SK-N-SH (cell line): Measurements from ENCODE around the gene AEBP1. TPM values are rescaled to one million over a fixed set of nuclear protein-coding genes. Genes with fewer than 3 reads are reported as not detected.

Experiments used
- CTCF ChIA-PET: fragments of 300-600, 350-600 bp; formaldehyde crosslinking; extraction: SDS; loops from one replicate; lab custom pipeline; 2021; lab: Yijun Ruan, JAX
- POLR2A ChIA-PET: fragments of 350-600 bp; sonication (Branson Sonifier 250); formaldehyde crosslinking; extraction: SDS; loops from one replicate; lab custom pipeline; 2020; ENCODE audit warnings: antibody characterized with exemption, inconsistent platforms; lab: Yijun Ruan, JAX
- DNase-seq: peaks from one replicate; pipeline ENCODE4 v3.0.0; 2012
- H2AFZ ChIP-seq: fragments of 200-600 bp; sonication (generic); 2 replicates; pipeline ENCODE4 v1.8.1; 2016; ENCODE audit warnings: antibody characterized with exemption, mild to moderate bottlenecking, low read depth
- H3F3A ChIP-seq: fragments of 200-600 bp; sonication (generic); replicated peaks from 2 replicates; pipeline ENCODE3; 2016; ENCODE audit warnings: antibody characterized with exemption, mild to moderate bottlenecking; ENCODE audit not compliant: insufficient read depth
- H3K27ac ChIP-seq, 2 experiments: fragments of 200-500 bp in 1 of 2; fragments of 200-600 bp in 1 of 2; sonication (Bioruptor generic) in 1 of 2; sonication (generic), shearing (Covaris generic) in 1 of 2; 2 replicates each; pipeline versions ENCODE4 v1.5.1 to v1.6.1; 2014 to 2016; ENCODE audit warnings: low read depth in 2 of 2, inconsistent platforms in 1 of 2, low read length in 1 of 2, mild to moderate bottlenecking in 1 of 2, mixed read lengths in 1 of 2
- H3K27me3 ChIP-seq: fragments of 200-600 bp; sonication (generic), shearing (Covaris generic); 2 replicates; pipeline ENCODE4 v1.6.1; 2016; ENCODE audit warnings: mixed run types; ENCODE audit not compliant: insufficient read depth
- H3K36me3 ChIP-seq, 2 experiments: fragments of 200-500 bp in 1 of 2; fragments of 200-600 bp in 1 of 2; sonication (Bioruptor generic) in 1 of 2; sonication (generic) in 1 of 2; replicated peaks in 1 of 2; 2 replicates each; pipeline versions ENCODE3 to v1.5.1; 2014 to 2016; ENCODE audit warnings: low read length in 1 of 2, mild to moderate bottlenecking in 1 of 2; ENCODE audit not compliant: insufficient read depth in 2 of 2, control insufficient read depth in 1 of 2
- H3K4me1 ChIP-seq, 2 experiments: fragments of 200-500 bp in 1 of 2; fragments of 200-600 bp in 1 of 2; sonication (Bioruptor generic) in 1 of 2; sonication (generic), shearing (Covaris generic) in 1 of 2; 2 replicates each; pipeline versions ENCODE4 v1.5.1 to v1.6.1; 2014 to 2016; ENCODE audit warnings: low read depth in 1 of 2, low read length in 1 of 2, mixed run types in 1 of 2; ENCODE audit not compliant: insufficient read depth in 2 of 2, control insufficient read depth in 1 of 2
- H3K4me2 ChIP-seq: fragments of 200-600 bp; sonication (generic), shearing (Covaris generic); 2 replicates; pipeline ENCODE4 v1.6.1; 2017; ENCODE audit warnings: mixed run types
- H3K4me3 ChIP-seq, 2 experiments: fragments of 200-500 bp in 1 of 2; fragments of 200-600 bp in 1 of 2; sonication (Bioruptor generic) in 1 of 2; sonication (generic), shearing (Covaris generic) in 1 of 2; 2 replicates each; pipeline versions ENCODE4 v1.5.1 to v1.8.1; 2014 to 2016; ENCODE audit warnings: low read depth in 2 of 2, inconsistent platforms in 1 of 2, low read length in 1 of 2, mild to moderate bottlenecking in 1 of 2, mixed read lengths in 1 of 2, moderate library complexity in 1 of 2
- H3K79me2 ChIP-seq: fragments of 200-600 bp; sonication (generic); 2 replicates; pipeline ENCODE4 v1.8.1; 2017; ENCODE audit warnings: mild to moderate bottlenecking; ENCODE audit not compliant: insufficient read depth
- H3K9ac ChIP-seq: fragments of 200-600 bp; sonication (generic); 2 replicates; pipeline ENCODE4 v1.6.1; 2017; ENCODE audit warnings: mixed run types
- H3K9me2 ChIP-seq: fragments of 200-600 bp; sonication (generic); 2 replicates; pipeline ENCODE4 v1.6.1; 2017; ENCODE audit warnings: mixed run types
- H3K9me3 ChIP-seq: fragments of 200-600 bp; sonication (generic); 2 replicates; pipeline ENCODE4 v1.6.1; 2017; ENCODE audit warnings: mixed run types, mild to moderate bottlenecking, moderate library complexity
- H4K20me1 ChIP-seq: fragments of 200-600 bp; sonication (generic); 2 replicates; pipeline ENCODE4 v1.6.1; 2017; ENCODE audit warnings: mild to moderate bottlenecking, mixed run types; ENCODE audit not compliant: insufficient read depth
- CHD2 ChIP-seq: fragments of 150-350 bp; IDR thresholded peaks from 2 replicates; pipeline ENCODE4 v1.6.1; 2018; ENCODE audit warnings: low read length; ENCODE audit not compliant: partially characterized antibody
- EZH2phosphoT487 ChIP-seq: fragments of 200-600 bp; sonication (generic); IDR thresholded peaks from 2 replicates; pipeline ENCODE4 v1.6.1; 2017; ENCODE audit warnings: low read depth, mixed run types, mild to moderate bottlenecking, antibody characterized with exemption, moderate library complexity, borderline replicate concordance
- FOSL2 ChIP-seq: IDR thresholded peaks from 2 replicates; pipeline ENCODE4 v1.4.0; 2012; ENCODE audit warnings: low read depth, mild to moderate bottlenecking, moderate library complexity, borderline replicate concordance
- GATA2 ChIP-seq: sonication (generic); formaldehyde crosslinking; IDR thresholded peaks from 2 replicates; pipeline ENCODE4 v1.5.0; 2020; ENCODE audit warnings: mild to moderate bottlenecking, missing genetic modification reagents
- MAX ChIP-seq: IDR thresholded peaks from 2 replicates; pipeline ENCODE4 v1.4.0; 2012; ENCODE audit warnings: low read depth
- NRF1 ChIP-seq: IDR thresholded peaks from 2 replicates; pipeline ENCODE4 v1.6.1; 2012; ENCODE audit warnings: low read depth, mild to moderate bottlenecking, low read length
- POLR2AphosphoS5 ChIP-seq: IDR thresholded peaks from 2 replicates; pipeline ENCODE4 v1.6.1; 2012; ENCODE audit warnings: low read depth, low read length
- REST ChIP-seq: IDR thresholded peaks from 2 replicates; pipeline ENCODE4 v1.6.1; 2012; ENCODE audit warnings: mild to moderate bottlenecking, low read depth, low read length, moderate library complexity
- TEAD4 ChIP-seq: IDR thresholded peaks from 2 replicates; pipeline ENCODE4 v1.4.0; 2012; ENCODE audit warnings: mild to moderate bottlenecking, borderline replicate concordance; ENCODE audit not compliant: insufficient read depth
- USF2 ChIP-seq: fragments of 150-350 bp; IDR thresholded peaks from 2 replicates; pipeline ENCODE4 v1.6.1; 2017; ENCODE audit warnings: antibody characterized with exemption, low read length, low read depth, borderline replicate concordance
- YY1 ChIP-seq: IDR thresholded peaks from 2 replicates; pipeline ENCODE4 v1.4.0; 2012; ENCODE audit warnings: low read depth, mild to moderate bottlenecking
- ZBTB33 ChIP-seq: IDR thresholded peaks from 2 replicates; pipeline ENCODE4 v1.4.0; 2012; ENCODE audit warnings: low read depth, borderline replicate concordance
- WGBS: methylation state at CpG from one replicate; pipeline ENCODE4 v1.1.6; 2017; ENCODE audit warnings: low lambda C conversion rate; 5-methylcytosine and 5-hydroxymethylcytosine counted together
- polyA plus RNA-seq, 3 experiments: library from polyadenylated mRNA; depleted of rRNA; stranded (reverse); fragments of >200 nt; gene quantifications; 2 replicates each; pipeline ENCODE4 v1.2.3, GENCODE V29; 2012

AEBP1 gene
- polyA plus RNA-seq, 1 of the 3 experiments (the other 2 are of a cell fraction): 105 TPM

- DNase-seq: no peak
- TF ChIP-seq REST (no peak), POLR2AphosphoS5 (no peak), GATA2 (no peak), ZBTB33 (no peak), MAX (no peak), TEAD4 (no peak), CHD2 (no peak), NRF1 (no peak), USF2 (no peak), EZH2phosphoT487 (no peak), FOSL2 (no peak), YY1 (no peak)
- POLR2A ChIA-PET: interaction anchor here (0.6 to 1.6 kb wide), 3 partner anchors 11 to 774 kb away, joined by 3 to 4 read pairs (median 3); no protein-coding TSS in a partner anchor
- no peak overlapping the region for H2AFZ ChIP-seq
- H3K4me3 ChIP-seq: no peak overlapping the region
- H3K4me1 ChIP-seq: peaks cover 4 to 20% of the 10 kb centered on the region in 2 experiments; a peak in 2 of 4 replicates
- no peaks in the 10 kb centered on the region for H3K9me3 ChIP-seq
- H3K9ac ChIP-seq: no peak overlapping the region
- H3K79me2 ChIP-seq: peaks cover 5% of the 10 kb centered on the region; the same call in 1 of the 2 replicates
- no peaks in the 10 kb centered on the region for H3K27me3 ChIP-seq
- WGBS: 89% methylated on average over 7 of the region's 8 CpGs
- peaks cover 26 to 66% of the 10 kb centered on the region in 2 experiments for H3K36me3 ChIP-seq
- no peak overlapping the region for H3K4me2 ChIP-seq
- H3F3A ChIP-seq: peaks cover 15% of the 10 kb centered on the region
- no peak overlapping the region for H3K27ac ChIP-seq
- peaks cover 17% of the 10 kb centered on the region; the same call in 1 of the 2 replicates for H4K20me1 ChIP-seq
- CTCF ChIA-PET: interaction anchor here (1.4 to 2.4 kb wide), 3 partner anchors 12 to 136 kb away, joined by 4 to 10 read pairs (median 6); no protein-coding TSS in a partner anchor
- no peaks in the 10 kb centered on the region for H3K9me2 ChIP-seq
Measured at GRCh38 chr7:44060948-44061644, 43.0 kb upstream of the AEBP1 start.
